AG09319 (cell line): ENCODE measurements around the gene BLVRA.
A peak's percentile ranks its signal among the peaks of the same experiment; 100 is the strongest.

Experiments used
- DNase-seq: peaks from one replicate; pipeline ENCODE4 v3.0.0-alpha.2; 2010; ENCODE audit warnings: low read depth; ENCODE audit errors: extremely low read depth
- TF ChIP-seq, protein P1 (sequence below): IDR thresholded peaks from 2 replicates; pipeline ENCODE4 v1.5.1; 2011; ENCODE audit warnings: low read depth, mild to moderate bottlenecking, inconsistent platforms, low read length, moderate library complexity

BLVRA gene

GRCh38 chr7:43752411-43752810 is 6.1 kb upstream of the BLVRA start:
- TF ChIP-seq, protein P1, sequence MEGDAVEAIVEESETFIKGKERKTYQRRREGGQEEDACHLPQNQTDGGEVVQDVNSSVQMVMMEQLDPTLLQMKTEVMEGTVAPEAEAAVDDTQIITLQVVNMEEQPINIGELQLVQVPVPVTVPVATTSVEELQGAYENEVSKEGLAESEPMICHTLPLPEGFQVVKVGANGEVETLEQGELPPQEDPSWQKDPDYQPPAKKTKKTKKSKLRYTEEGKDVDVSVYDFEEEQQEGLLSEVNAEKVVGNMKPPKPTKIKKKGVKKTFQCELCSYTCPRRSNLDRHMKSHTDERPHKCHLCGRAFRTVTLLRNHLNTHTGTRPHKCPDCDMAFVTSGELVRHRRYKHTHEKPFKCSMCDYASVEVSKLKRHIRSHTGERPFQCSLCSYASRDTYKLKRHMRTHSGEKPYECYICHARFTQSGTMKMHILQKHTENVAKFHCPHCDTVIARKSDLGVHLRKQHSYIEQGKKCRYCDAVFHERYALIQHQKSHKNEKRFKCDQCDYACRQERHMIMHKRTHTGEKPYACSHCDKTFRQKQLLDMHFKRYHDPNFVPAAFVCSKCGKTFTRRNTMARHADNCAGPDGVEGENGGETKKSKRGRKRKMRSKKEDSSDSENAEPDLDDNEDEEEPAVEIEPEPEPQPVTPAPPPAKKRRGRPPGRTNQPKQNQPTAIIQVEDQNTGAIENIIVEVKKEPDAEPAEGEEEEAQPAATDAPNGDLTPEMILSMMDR: no peak
- no peak for DNase-seq

DNA sequence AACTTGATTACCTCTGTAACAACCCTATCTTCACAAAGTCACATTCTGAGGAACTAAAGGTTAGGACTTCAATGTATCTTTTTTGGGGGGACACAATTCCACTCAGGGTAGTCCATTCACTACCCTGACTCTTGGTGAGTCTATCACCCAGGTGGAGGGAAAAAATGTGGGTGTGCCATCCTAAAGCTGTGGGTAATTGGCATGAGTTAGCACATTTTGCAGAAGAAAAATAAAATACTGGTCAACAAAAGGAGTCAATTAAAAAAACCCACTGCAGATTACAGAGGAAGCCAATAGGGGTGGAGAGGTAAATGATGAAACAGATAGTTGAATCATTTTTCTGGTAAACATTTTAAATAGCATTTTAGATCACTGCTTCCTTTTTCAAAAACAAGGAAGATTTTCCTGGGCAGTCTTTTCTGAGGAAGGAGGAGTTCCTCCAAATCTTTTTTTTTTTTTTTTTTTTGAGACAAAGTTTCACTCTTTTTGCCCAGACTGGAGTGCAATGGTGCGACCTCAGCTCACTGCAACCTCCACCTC is 5.1 kb upstream of the BLVRA start:
- TF ChIP-seq, protein P1: no peak
- DNase-seq: no peak

- TF ChIP-seq, protein P1: no peak; the same call in 1 of the 2 replicates
- DNase-seq: no peak
Observed at GRCh38 chr7:43753843-43754242, 4.6 kb upstream of the BLVRA start.

DNA sequence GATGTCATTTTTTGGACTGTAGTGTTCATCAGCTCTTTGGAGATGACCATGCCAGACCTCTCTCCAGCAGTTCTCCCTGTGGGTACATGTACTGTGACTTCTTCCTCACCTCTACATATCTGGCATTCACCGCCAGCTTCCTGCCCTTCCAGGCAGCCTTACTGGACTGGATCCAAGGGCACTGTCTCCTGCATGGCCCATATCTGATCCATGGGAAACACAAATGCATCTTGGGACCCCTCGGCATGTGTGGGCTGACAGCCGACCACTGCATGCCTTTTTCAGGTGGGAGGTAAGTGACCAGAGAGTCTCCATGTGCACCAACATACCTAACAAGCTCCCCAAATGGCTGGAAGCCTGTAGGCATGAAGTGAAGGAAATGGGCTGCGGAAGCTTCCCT is 3.9 kb upstream of the BLVRA start:
- no peak for DNase-seq
- TF ChIP-seq, protein P1: no peak

DNA sequence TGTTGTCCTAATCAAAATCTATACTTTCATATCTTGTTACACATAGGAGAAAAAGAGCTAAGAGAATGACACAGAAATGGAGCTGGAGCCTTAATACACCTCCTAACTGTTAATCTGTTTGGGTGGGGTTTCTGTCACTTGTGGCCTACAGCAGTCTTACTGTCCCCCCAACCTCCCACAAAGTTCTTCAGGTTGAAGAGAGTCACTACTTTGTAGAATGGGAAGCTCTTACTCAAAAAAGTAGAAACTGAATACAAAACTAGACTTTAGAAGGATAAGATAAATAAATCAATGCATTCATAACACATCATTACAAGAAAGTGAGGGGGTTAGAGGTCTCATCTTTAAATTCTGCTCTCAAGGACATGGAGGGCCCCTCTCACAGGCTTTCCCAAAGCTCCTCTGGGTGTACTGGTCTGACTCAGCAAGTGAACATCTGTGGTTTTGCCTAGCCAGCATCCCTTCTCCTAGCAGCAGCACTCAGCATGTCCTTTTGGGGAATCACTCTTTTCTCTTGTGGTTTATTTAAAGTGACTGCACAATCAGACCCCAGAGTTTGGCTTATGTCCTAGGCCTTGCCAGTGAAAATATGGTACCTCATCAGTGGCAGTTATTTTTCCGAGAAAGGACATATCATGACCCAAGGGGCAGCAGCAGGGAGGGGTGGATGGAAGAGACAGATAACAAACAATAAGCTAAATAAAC is 2.0 kb upstream of the BLVRA start:
- TF ChIP-seq, protein P1: no peak
- DNase-seq: peak; percentile 37

DNA sequence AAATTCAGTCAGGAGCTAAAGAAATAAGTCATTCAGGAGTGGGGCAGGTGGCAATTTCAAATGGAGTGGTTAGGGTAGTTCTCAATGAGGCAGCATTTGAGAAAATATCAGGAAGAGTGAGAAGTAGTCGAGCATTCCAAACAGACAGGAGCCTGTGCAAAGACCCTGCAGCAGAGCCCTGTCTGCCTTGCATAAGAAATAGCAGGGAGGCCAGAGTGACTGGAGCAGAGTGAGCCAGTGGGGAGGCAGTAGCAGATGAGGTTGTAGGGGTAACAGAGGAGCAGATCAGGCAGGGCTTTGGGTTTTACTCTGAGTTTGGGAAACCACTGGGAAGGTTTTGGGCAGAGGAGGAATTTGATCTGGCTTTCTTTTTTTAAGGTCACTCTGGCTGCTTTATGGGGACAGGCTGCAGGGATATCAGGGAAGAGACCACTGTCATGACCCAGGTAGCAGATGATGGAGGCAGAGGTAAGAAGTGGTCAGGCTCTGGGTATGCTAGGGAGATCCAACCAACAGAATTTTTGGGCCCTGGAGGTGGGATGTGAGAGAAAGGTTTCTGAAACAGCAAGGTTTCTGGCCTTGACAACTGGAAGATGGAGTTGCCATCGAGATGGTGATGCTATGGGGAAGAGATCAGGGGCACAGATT is 1.3 kb upstream of the BLVRA start:
- TF ChIP-seq, protein P1: no peak
- no peak for DNase-seq
